Neuronal stem cell (in vitro differentiated cells): ENCODE measurements around the gene PSMD6.

Experiments
- DNase-seq: peaks from one replicate; pipeline ENCODE4 v3.0.0-alpha.2; 2013; ENCODE audit warnings: low spot score
- H2AFZ ChIP-seq: one replicate; pipeline ENCODE4 v1.6.1; 2013; ENCODE audit warnings: mild to moderate bottlenecking, low read length, inconsistent platforms
- H2AK5ac ChIP-seq: 2 replicates; pipeline ENCODE4 v1.6.1; 2013; ENCODE audit warnings: low read depth, mild to moderate bottlenecking, inconsistent platforms, low read length, moderate library complexity, mixed read lengths
- H2BK120ac ChIP-seq: 2 replicates; pipeline ENCODE4 v1.6.1; 2013; ENCODE audit warnings: low read depth, mild to moderate bottlenecking, inconsistent platforms, low read length, moderate library complexity, mixed read lengths
- H2BK12ac ChIP-seq: one replicate; pipeline ENCODE4 v1.6.1; 2013; ENCODE audit warnings: low read length, inconsistent platforms
- H2BK15ac ChIP-seq: 2 replicates; pipeline ENCODE4 v1.6.1; 2013; ENCODE audit warnings: mild to moderate bottlenecking, low read length, inconsistent platforms, mixed read lengths
- H2BK5ac ChIP-seq: one replicate; pipeline ENCODE4 v1.6.1; 2013; ENCODE audit warnings: inconsistent platforms, mild to moderate bottlenecking, low read length, moderate library complexity
- H3K14ac ChIP-seq: one replicate; pipeline ENCODE4 v1.6.1; 2013; ENCODE audit warnings: low read length, inconsistent platforms
- H3K18ac ChIP-seq: 2 replicates; pipeline ENCODE4 v1.6.1; 2013; ENCODE audit warnings: low read length, inconsistent platforms
- H3K23ac ChIP-seq: 2 replicates; pipeline ENCODE4 v1.6.1; 2013; ENCODE audit warnings: low read depth, mild to moderate bottlenecking, mixed read lengths, low read length, inconsistent platforms; ENCODE audit not compliant: poor library complexity
- H3K27ac ChIP-seq: replicated peaks from 3 replicates; pipeline ENCODE4 v1.5.1; 2013; ENCODE audit warnings: low read length, inconsistent platforms
- H3K27me3 ChIP-seq, 3 experiments: 2 replicates each; pipeline ENCODE4 v1.6.1; 2013; ENCODE audit warnings: low read length in 3 of 3, mild to moderate bottlenecking in 2 of 3, inconsistent platforms in 1 of 3, low read depth in 1 of 3, mixed read lengths in 1 of 3, moderate library complexity in 1 of 3; ENCODE audit not compliant: control insufficient read depth in 3 of 3, insufficient read depth in 3 of 3
- H3K36me3 ChIP-seq, 2 donors: replicated peaks in 1 of 2; 2 replicates each; pipeline ENCODE4 v1.6.1; 2013; ENCODE audit warnings: low read length in 2 of 2; ENCODE audit not compliant: control insufficient read depth in 2 of 2, insufficient read depth in 2 of 2
- H3K4ac ChIP-seq: 2 replicates; pipeline ENCODE4 v1.6.1; 2013; ENCODE audit warnings: inconsistent platforms, mild to moderate bottlenecking, low read length, moderate library complexity
- H3K4me1 ChIP-seq, 2 donors: 1 replicate in 1 of 2; 2 replicates in 1 of 2; pipeline ENCODE4 v1.6.1; 2013; ENCODE audit warnings: low read length in 2 of 2, low read depth in 1 of 2; ENCODE audit not compliant: control insufficient read depth in 2 of 2, insufficient read depth in 1 of 2
- H3K4me2 ChIP-seq: one replicate; pipeline ENCODE4 v1.6.1; 2013; ENCODE audit warnings: mild to moderate bottlenecking, low read length, inconsistent platforms; ENCODE audit not compliant: insufficient read depth, poor library complexity, severe bottlenecking
- H3K4me3 ChIP-seq, 2 donors: 2 replicates each; pipeline ENCODE4 v1.5.1; 2013; ENCODE audit warnings: low read length in 2 of 2, mild to moderate bottlenecking in 2 of 2, inconsistent platforms in 1 of 2, moderate library complexity in 1 of 2
- H3K79me1 ChIP-seq: one replicate; pipeline ENCODE4 v1.6.1; 2013; ENCODE audit warnings: low read depth, mild to moderate bottlenecking, inconsistent platforms, low read length, moderate library complexity
- H3K9ac ChIP-seq: one replicate; pipeline ENCODE4 v1.6.1; 2013; ENCODE audit warnings: mild to moderate bottlenecking, low read depth, low read length, inconsistent platforms; ENCODE audit not compliant: poor library complexity
- H3K9me3 ChIP-seq, 2 donors: replicated peaks in 1 of 2; 2 replicates each; pipeline versions ENCODE3 to v1.6.1; 2013; ENCODE audit warnings: low read length in 2 of 2, mild to moderate bottlenecking in 2 of 2, inconsistent platforms in 1 of 2, low read depth in 1 of 2, mixed read lengths in 1 of 2, moderate library complexity in 1 of 2; ENCODE audit not compliant: control insufficient read depth in 2 of 2, insufficient read depth in 1 of 2
- H4K8ac ChIP-seq: one replicate; pipeline ENCODE4 v1.6.1; 2013; ENCODE audit warnings: low read depth, mild to moderate bottlenecking, inconsistent platforms, low read length, moderate library complexity
- H4K91ac ChIP-seq: one replicate; pipeline ENCODE4 v1.6.1; 2013; ENCODE audit warnings: low read length, low read depth, mild to moderate bottlenecking, inconsistent platforms; ENCODE audit not compliant: poor library complexity
- WGBS, 2 donors: extraction: QIAGEN DNeasy Blood & Tissue Kit; methylation state at CpG; one replicate each; pipeline ENCODE4 v1.1.7; 2013; ENCODE audit warnings: missing lambda C conversion rate in 2 of 2, mixed read lengths in 1 of 2; ENCODE audit not compliant: insufficient read length in 2 of 2, insufficient replicate concordance in 1 of 2; ENCODE audit errors: extremely low coverage in 2 of 2; 5-methylcytosine and 5-hydroxymethylcytosine counted together

The PSMD6 gene

DNA sequence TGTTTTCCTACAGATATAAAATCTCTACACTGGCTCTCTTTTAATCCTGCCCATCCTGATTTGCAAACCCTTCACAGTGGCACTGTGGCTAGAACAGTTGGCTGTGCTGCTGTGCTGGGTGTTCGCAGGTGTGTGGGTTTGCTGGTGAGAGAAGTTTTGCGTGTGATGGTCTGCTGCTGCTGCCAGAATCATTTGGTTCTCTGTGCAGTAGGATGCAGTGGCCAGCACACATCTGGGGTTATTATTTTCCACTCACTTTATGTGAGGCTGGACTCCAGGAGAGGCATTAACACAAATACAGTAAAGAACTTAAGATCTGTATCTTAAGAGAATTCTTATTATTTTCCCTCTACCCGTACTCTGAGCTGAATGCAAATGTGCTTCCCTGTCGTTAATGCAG, 16.0 kb upstream of the PSMD6 start:
- no peak overlapping the region for H3K23ac ChIP-seq
- no peak overlapping the region for H3K14ac ChIP-seq
- no peak overlapping the region for H3K4me3 ChIP-seq
- whole genome bisulfite sequencing, 2 donors = no CpG with 5 or more reads among the region's 4 CpGs
- H2BK12ac ChIP-seq = no peak overlapping the region
- H2BK120ac ChIP-seq = no peak overlapping the region
- no peaks in the 10 kb centered on the region for H3K79me1 ChIP-seq
- DNase-seq = no peak
- H3K4me2 ChIP-seq = no peak overlapping the region
- no peak overlapping the region for H3K4ac ChIP-seq
- H2BK15ac ChIP-seq = no peak overlapping the region
- H3K9ac ChIP-seq = no peak overlapping the region
- H3K4me1 ChIP-seq = no peaks in the 10 kb centered on the region
- no peak overlapping the region for H2AK5ac ChIP-seq
- no peak overlapping the region for H4K8ac ChIP-seq
- H2BK5ac ChIP-seq = no peak overlapping the region
- H3K27me3 ChIP-seq = no peaks in the 10 kb centered on the region
- no peaks in the 10 kb centered on the region for H3K36me3 ChIP-seq
- peaks cover 0 to 7% of the 10 kb centered on the region in 2 donors for H3K9me3 ChIP-seq
- H3K27ac ChIP-seq = no peak overlapping the region
- H4K91ac ChIP-seq = no peak overlapping the region
- no peak overlapping the region for H3K18ac ChIP-seq
- no peak overlapping the region for H2AFZ ChIP-seq

DNA sequence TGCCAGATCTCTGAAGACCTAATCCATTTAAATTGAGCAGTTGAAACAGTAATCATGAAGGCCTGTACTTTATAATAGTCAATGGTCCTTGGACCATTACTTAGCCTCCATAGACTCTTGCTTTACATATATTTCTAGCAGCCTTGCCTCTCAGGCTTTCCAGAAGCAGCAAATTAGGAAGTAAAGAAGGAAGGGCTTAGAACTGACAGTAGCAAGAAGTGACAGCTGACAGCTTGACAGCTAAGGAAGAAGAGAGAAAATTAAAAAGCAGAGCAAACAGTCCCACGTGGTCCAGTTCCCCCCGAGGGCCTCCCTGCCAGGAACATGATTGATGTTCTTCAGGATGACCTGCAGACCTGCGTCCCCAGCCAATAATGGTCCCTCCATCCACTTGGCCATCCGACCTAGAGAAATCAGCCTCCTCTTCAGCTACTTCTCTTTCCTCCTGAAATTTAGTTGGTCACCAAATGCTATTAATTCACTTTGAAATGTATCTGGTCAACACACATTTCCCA, 15.0 kb upstream of the PSMD6 start:
- Histone ChIP-seq H2AK5ac (no peak overlapping the region), H3K4me1 (no peaks in the 10 kb centered on the region), H3K36me3 (no peaks in the 10 kb centered on the region), H3K79me1 (no peaks in the 10 kb centered on the region), H3K23ac (no peak overlapping the region), H3K9me3 (peaks cover 2 to 13% of the 10 kb centered on the region in 2 donors), H3K4ac (no peak overlapping the region), H2BK12ac (no peak overlapping the region), H3K4me2 (no peak overlapping the region), H3K27ac (no peak overlapping the region), H2BK15ac (no peak overlapping the region), H3K27me3 (no peaks in the 10 kb centered on the region), H2AFZ (no peak overlapping the region), H4K8ac (no peak overlapping the region), H2BK5ac (no peak overlapping the region), H3K9ac (no peak overlapping the region), H3K14ac (no peak overlapping the region), H4K91ac (no peak overlapping the region), H3K4me3 (no peak overlapping the region), H2BK120ac (no peak overlapping the region), H3K18ac (no peak overlapping the region)
- no CpG with 5 or more reads among the region's 4 CpGs for WGBS, 2 donors
- no peak for DNase-seq

DNA sequence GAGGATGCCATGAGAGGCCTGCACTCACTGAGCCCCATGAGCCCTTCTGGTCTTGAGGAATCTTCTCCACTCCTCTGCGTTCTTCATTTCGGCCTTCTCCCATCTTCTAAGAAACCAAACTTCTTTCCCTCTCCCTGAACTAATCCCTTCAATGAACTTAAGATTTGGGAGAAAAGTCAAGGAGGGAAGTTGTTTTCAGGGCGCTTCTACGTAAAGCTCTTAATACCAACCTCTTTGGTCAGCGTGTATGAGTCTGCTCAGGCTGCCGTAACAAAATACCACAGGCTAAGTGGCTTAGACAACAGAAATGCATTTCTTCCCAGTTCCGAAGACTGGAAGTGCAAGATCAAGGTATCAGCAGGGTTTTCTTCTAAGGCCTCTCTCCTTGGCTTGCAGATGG, 13.8 kb upstream of the PSMD6 start:
- no CpG with 5 or more reads among the region's 7 CpGs for WGBS, 2 donors
- H2BK120ac ChIP-seq = no peak overlapping the region

DNA sequence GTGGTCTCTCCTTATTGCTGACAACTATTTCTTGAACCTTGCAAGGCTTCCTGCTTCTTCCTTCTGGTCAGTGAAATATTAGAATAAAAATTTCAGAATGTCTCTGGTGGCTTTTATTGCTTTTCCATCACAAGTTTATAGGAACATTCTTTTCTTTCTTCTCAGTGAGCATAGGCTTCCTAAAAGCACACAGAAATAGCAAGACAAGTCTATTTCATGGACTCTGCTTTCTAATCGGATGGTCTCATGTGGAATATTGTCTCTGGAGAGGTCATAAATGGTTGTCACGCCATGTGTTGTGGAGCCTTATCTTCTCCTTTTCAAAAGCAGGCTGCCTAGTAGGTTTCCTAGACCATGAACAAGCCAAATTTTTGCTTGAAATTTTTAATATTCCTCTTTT, 9.8 kb upstream of the PSMD6 start:
- peaks cover 0 to 1% of the 10 kb centered on the region in 2 donors for H3K4me1 ChIP-seq
- no peaks in the 10 kb centered on the region for H3K27me3 ChIP-seq
- WGBS, 2 donors = no CpG with 5 or more reads among the region's 2 CpGs
- no peak for DNase-seq
- no peaks in the 10 kb centered on the region for H3K36me3 ChIP-seq
- no peak overlapping the region for H3K4ac ChIP-seq
- H2BK5ac ChIP-seq = no peak overlapping the region
- H3K9me3 ChIP-seq = peaks cover 2 to 19% of the 10 kb centered on the region in 2 donors
- no peak overlapping the region for H3K23ac ChIP-seq
- H3K27ac ChIP-seq = no peak overlapping the region
- no peak overlapping the region for H3K14ac ChIP-seq
- no peak overlapping the region for H3K4me3 ChIP-seq
- H3K4me2 ChIP-seq = no peak overlapping the region
- H4K8ac ChIP-seq = no peak overlapping the region
- H2BK12ac ChIP-seq = no peak overlapping the region
- no peak overlapping the region for H2BK15ac ChIP-seq
- no peak overlapping the region for H2AK5ac ChIP-seq
- H3K79me1 ChIP-seq = no peaks in the 10 kb centered on the region
- H3K18ac ChIP-seq = no peak overlapping the region
- H3K9ac ChIP-seq = no peak overlapping the region
- H2BK120ac ChIP-seq = no peak overlapping the region
- H4K91ac ChIP-seq = no peak overlapping the region
- no peak overlapping the region for H2AFZ ChIP-seq

More for the DNA sequence above, 13.8 kb upstream of the PSMD6 start:
- Histone ChIP-seq H2AFZ (no peak overlapping the region), H2AK5ac (no peak overlapping the region), H3K14ac (no peak overlapping the region), H3K27me3 (no peaks in the 10 kb centered on the region), H3K9me3 (peaks cover 2 to 17% of the 10 kb centered on the region in 2 donors), H2BK12ac (no peak overlapping the region), H3K4me1 (no peaks in the 10 kb centered on the region), H3K4ac (no peak overlapping the region), H4K91ac (no peak overlapping the region), H3K27ac (no peak overlapping the region), H4K8ac (no peak overlapping the region), H3K36me3 (no peaks in the 10 kb centered on the region), H3K18ac (no peak overlapping the region), H3K4me2 (no peak overlapping the region), H3K79me1 (no peaks in the 10 kb centered on the region), H3K4me3 (no peak overlapping the region), H3K9ac (no peak overlapping the region), H3K23ac (no peak overlapping the region), H2BK15ac (no peak overlapping the region), H2BK5ac (no peak overlapping the region)
- no peak for DNase-seq
